Stimulated activated naive CD8-positive, alpha-beta T cell treated with anti-CD3 and anti-CD28 coated beads, Interleukin-15, Interleukin-2, amounts not matched to agents 100 ng/mL and 50 ng/mL, for 24 hours (primary cell): ENCODE results near the gene WDR48.

Experiments used
- H3K27ac Mint-ChIP-seq: one replicate; pipeline ENCODE4 v1.8.0; 2021; ENCODE audit warnings: mild to moderate bottlenecking, mixed read lengths
- H3K27me3 Mint-ChIP-seq: one replicate; pipeline ENCODE4 v1.8.0; 2021; ENCODE audit warnings: mixed read lengths
- H3K36me3 Mint-ChIP-seq: one replicate; pipeline ENCODE4 v1.8.0; 2021; ENCODE audit warnings: low read depth, mixed read lengths
- H3K4me1 Mint-ChIP-seq: one replicate; pipeline ENCODE4 v1.8.0; 2021; ENCODE audit warnings: low read depth, mixed read lengths
- H3K4me3 Mint-ChIP-seq: one replicate; pipeline ENCODE4 v1.8.0; 2021; ENCODE audit warnings: mild to moderate bottlenecking, mixed read lengths
- H3K9me3 Mint-ChIP-seq: one replicate; pipeline ENCODE4 v1.8.0; 2021; ENCODE audit warnings: mixed read lengths

Gene WDR48

DNA sequence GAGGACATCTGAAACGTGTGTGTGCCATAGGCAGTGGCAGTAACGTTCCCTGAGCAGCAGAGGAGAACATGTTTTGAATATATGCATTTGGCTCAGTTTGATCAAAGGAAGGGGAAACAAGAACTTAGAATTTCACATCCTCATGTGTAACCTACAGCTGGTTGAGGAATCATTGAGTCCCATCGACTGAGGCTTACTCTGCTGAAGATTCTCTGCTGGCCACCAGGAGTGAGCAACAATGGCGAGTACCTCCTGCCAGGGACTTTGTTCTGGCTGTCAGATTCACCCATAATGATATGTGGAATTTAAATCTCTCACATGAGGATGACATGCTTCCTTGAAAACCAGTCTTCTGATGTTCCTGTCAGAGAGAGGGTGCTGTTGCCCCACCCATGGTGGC is 34.3 kb downstream of the WDR48 start:
- no peaks in the 10 kb centered on the region for H3K27me3 Mint-ChIP-seq
- H3K4me1 Mint-ChIP-seq = peaks cover 35% of the 10 kb centered on the region
- H3K9me3 Mint-ChIP-seq = no peaks in the 10 kb centered on the region
- no peak overlapping the region for H3K4me3 Mint-ChIP-seq
- peaks cover 58% of the 10 kb centered on the region for H3K36me3 Mint-ChIP-seq
- H3K27ac Mint-ChIP-seq = no peak overlapping the region

DNA sequence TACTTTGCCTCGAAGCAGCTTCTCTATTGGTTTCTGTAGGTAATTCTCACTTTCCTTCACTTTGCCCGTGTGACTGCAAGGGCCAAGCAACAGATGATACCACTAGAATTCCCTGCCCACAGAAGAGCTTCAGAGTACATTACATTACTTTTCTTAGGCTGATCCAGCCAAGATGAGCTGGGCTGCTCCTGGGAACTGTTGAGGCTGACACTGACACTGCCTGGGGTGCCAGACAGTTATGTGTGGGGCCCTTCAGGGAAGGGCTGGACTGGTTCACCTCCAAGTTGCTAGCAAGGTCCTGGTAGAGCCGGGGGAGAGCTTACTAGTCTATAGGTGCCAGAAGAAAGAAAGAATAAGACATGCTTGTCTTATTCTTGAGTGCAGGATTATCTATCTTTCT is 36.6 kb downstream of the WDR48 start:
- H3K27ac Mint-ChIP-seq = no peak overlapping the region
- H3K4me3 Mint-ChIP-seq = no peak overlapping the region
- H3K27me3 Mint-ChIP-seq = no peaks in the 10 kb centered on the region
- no peaks in the 10 kb centered on the region for H3K9me3 Mint-ChIP-seq
- H3K4me1 Mint-ChIP-seq = peaks cover 22% of the 10 kb centered on the region
- H3K36me3 Mint-ChIP-seq = peaks cover 46% of the 10 kb centered on the region

DNA sequence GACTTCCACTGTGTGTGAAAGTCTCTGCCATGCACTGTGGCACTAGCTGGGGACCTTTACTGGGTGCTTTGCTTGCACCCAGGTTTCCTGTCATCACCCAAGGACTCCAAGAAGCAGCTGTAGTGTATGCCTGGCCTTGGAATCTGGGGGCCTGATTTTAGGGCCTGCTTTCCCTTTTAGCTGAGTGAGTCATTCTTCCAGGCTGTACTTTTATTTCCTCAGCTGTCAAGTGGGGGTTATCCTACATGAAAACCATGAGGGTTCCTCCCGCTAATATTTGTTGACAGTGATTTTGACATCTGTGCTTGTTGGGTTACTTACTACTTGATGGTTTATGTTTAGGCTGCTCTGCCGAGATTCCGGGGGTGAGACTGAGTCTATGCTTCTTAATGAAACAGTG is 37.1 kb downstream of the WDR48 start:
- Mint-ChIP-seq H3K4me3 (no peak overlapping the region), H3K27ac (peak overlapping the region; percentile 24), H3K9me3 (no peaks in the 10 kb centered on the region), H3K36me3 (peaks cover 48% of the 10 kb centered on the region), H3K27me3 (no peaks in the 10 kb centered on the region), H3K4me1 (peaks cover 19% of the 10 kb centered on the region)

- Mint-ChIP-seq H3K27me3 (no peaks in the 10 kb centered on the region), H3K27ac (peak overlapping the region; percentile 13), H3K4me3 (peak overlapping the region; percentile 6), H3K4me1 (peaks cover 19% of the 10 kb centered on the region), H3K9me3 (no peaks in the 10 kb centered on the region), H3K36me3 (peaks cover 62% of the 10 kb centered on the region)
Observed at GRCh38 chr3:39090922-39091321, 39.1 kb downstream of the WDR48 start.

DNA sequence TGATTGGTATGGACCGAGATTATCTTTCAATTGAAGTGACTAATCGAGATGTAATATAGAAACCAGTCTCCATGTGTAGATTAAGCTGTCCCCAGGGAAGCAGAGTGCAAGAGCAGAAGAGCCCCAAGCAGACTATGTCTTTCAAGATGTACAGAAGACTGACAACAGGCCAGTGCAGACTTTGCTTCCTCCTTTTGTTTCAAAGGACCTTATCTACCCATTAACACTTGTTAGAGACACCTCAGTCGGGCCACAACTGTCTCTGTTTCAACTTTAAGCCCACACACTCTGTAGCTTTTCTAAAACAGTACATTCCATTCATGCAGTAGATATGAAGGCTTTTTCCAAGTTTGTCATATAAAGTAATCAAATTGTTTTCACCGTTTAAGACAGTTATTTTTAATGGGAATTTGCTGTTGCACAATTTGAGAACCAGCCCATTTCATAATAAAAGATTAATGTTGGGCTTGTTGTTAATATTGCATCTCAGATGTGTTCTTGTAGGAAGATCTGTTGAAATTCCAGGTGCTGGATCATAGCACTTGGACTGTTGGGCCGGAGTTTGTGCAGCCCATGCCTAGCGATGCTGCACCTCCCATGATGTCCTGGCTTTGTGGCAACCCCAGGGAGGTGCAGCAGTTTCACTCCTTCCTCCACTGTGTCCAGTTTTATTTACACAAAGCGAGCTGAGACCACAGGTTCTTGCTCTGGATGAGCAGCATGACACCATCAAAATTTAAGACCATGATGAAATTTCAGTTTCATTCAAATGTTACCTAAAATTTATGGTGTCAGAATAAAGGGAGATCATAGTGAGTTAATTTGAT is 43.2 kb downstream of the WDR48 start:
- Mint-ChIP-seq H3K27me3 (no peaks in the 10 kb centered on the region), H3K36me3 (peaks cover 41% of the 10 kb centered on the region), H3K4me3 (no peak overlapping the region), H3K9me3 (no peaks in the 10 kb centered on the region), H3K4me1 (peaks cover 13% of the 10 kb centered on the region), H3K27ac (peak overlapping the region; percentile 55)

GRCh38 chr3:39095778-39096177 is 44.0 kb downstream of the WDR48 start:
- Mint-ChIP-seq H3K36me3 (peaks cover 35% of the 10 kb centered on the region), H3K27me3 (no peaks in the 10 kb centered on the region), H3K4me3 (no peak overlapping the region), H3K4me1 (peaks cover 9% of the 10 kb centered on the region), H3K9me3 (no peaks in the 10 kb centered on the region), H3K27ac (no peak overlapping the region)

DNA sequence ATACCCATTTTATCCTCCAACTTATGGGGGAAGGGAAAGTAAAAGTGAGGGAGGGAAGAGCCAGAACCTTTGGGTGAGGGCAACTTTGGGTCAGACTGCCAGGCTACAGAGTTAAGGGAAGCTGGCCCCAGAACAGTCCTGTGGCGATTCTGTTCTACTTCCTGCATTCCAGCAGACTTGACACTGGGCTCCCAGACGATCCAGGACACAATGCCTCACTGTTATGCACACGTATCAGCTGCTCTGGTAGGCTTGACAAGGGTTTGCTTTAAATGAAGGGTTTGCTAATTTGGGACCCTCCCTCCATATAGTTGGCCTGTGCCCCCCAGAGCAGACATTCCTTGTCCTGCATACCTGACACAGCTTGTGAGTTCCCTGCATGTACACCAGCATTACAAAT is 45.0 kb downstream of the WDR48 start:
- H3K27ac Mint-ChIP-seq = peak overlapping the region; percentile 49
- no peaks in the 10 kb centered on the region for H3K4me1 Mint-ChIP-seq
- no peaks in the 10 kb centered on the region for H3K9me3 Mint-ChIP-seq
- no peak overlapping the region for H3K4me3 Mint-ChIP-seq
- H3K27me3 Mint-ChIP-seq = no peaks in the 10 kb centered on the region
- peaks cover 35% of the 10 kb centered on the region for H3K36me3 Mint-ChIP-seq

DNA sequence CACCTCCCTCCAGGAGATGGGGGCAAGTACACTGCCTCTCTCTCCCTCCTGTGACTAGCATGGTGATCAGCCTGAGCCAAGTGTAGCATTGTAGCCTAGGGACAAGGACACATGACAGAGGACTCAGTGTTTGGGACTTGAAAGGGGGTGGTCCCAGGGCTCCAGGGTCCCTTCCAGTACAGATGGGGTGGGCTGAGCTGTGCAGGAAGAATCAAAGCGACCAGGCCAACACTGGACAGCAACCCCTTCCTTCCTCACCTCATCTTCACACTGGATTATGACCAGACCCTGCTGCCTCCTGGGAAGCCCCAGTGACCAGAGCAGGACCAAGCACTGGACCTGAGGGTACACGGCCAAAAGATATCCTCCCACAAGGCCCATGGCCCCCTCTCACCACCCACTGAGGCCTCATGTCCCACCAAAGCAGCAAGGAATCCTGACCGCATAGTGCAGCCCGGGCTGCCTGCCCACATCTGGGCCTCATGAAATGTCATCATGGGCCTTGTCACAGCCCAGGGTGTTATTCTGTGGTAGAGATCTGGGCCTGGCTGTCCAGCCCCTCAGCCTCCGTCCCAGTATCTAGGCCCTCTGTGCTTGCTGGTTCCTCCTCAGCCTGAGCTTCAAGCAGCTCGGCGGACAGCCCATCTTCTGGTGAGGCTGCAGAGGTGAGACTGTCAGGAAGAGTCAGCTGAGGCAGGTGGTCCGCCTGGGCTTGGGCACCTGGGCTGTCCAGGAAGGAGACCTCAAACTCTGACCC is 46.1 kb downstream of the WDR48 start:
- H3K9me3 Mint-ChIP-seq = no peaks in the 10 kb centered on the region
- no peaks in the 10 kb centered on the region for H3K4me1 Mint-ChIP-seq
- H3K27ac Mint-ChIP-seq = peak overlapping the region; percentile 49

GRCh38 chr3:39098473-39099000 is 46.7 kb downstream of the WDR48 start:
- Mint-ChIP-seq H3K27me3 (no peaks in the 10 kb centered on the region), H3K9me3 (no peaks in the 10 kb centered on the region), H3K36me3 (peaks cover 28% of the 10 kb centered on the region), H3K27ac (no peak overlapping the region), H3K4me3 (no peak overlapping the region), H3K4me1 (no peaks in the 10 kb centered on the region)

More for the DNA sequence above, 46.1 kb downstream of the WDR48 start:
- Mint-ChIP-seq H3K4me3 (no peak overlapping the region), H3K27me3 (no peaks in the 10 kb centered on the region), H3K36me3 (peaks cover 28% of the 10 kb centered on the region)

GRCh38 chr3:39099242-39099641 is 47.4 kb downstream of the WDR48 start:
- H3K27me3 Mint-ChIP-seq = no peaks in the 10 kb centered on the region
- no peak overlapping the region for H3K4me3 Mint-ChIP-seq
- H3K4me1 Mint-ChIP-seq = no peaks in the 10 kb centered on the region
- no peaks in the 10 kb centered on the region for H3K9me3 Mint-ChIP-seq
- peaks cover 21% of the 10 kb centered on the region for H3K36me3 Mint-ChIP-seq
- no peak overlapping the region for H3K27ac Mint-ChIP-seq

GRCh38 chr3:39099738-39100499 is 48.1 kb downstream of the WDR48 start:
- Mint-ChIP-seq H3K36me3 (peaks cover 16% of the 10 kb centered on the region), H3K4me1 (peaks cover 2% of the 10 kb centered on the region), H3K9me3 (no peaks in the 10 kb centered on the region), H3K27ac (peak overlapping the region; percentile 21), H3K4me3 (no peak overlapping the region), H3K27me3 (no peaks in the 10 kb centered on the region)

DNA sequence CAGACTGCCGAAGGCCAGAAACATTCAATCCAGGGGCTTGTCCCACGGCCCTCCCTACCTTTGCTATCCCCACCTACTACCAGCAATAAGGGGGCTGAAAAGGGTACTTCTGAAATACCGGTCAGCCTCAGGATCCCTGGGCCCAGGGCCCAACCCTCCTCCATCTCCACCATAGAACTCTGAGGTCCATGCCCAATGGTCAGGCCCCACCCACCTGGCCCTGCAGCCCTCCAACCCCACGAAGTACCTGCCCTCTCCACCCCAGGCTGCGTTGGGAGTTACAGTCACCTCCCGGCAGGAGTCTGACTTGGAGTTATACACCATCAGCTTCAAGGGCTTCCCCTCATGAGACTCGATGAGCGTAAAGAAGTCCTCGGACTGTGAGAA is 48.7 kb downstream of the WDR48 start:
- Mint-ChIP-seq H3K4me1 (peaks cover 8% of the 10 kb centered on the region), H3K36me3 (peaks cover 11% of the 10 kb centered on the region), H3K27ac (no peak overlapping the region), H3K9me3 (no peaks in the 10 kb centered on the region), H3K4me3 (no peak overlapping the region), H3K27me3 (no peaks in the 10 kb centered on the region)

DNA sequence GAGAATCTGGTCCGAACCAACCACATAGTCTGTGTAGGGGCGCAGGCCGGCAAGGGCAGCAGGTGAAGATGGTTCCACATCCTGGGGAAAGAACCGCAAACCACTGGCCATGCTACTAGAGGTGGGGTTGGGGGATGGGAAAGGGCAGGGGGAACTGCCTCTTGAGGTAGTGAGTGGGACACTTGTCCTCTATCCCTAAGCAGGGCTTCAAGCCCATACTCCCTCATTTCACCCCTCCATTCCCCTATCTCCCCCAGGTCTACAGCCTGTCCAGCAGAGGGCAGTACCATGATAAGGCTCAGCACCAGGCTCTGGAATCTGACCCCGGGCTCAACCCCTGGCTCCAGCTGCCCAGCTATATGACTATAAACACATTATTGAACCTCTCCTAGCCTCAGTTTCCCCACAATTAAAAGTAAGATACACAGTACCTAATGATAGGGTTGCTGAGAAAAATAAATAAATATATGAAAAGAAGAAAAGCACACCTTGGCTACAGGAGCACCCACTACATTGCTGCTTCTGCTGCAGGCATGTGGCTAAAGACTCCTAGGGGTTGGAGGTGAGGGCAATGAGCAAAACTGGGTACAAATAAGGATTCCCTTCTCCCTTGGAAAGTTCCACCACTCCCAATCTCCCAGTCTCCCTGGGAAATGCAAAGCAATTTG is 49.3 kb downstream of the WDR48 start:
- H3K4me3 Mint-ChIP-seq = no peak overlapping the region
- no peak overlapping the region for H3K27ac Mint-ChIP-seq
- peaks cover 4% of the 10 kb centered on the region for H3K36me3 Mint-ChIP-seq
- peaks cover 15% of the 10 kb centered on the region for H3K4me1 Mint-ChIP-seq
- H3K9me3 Mint-ChIP-seq = no peaks in the 10 kb centered on the region
- H3K27me3 Mint-ChIP-seq = no peaks in the 10 kb centered on the region

DNA sequence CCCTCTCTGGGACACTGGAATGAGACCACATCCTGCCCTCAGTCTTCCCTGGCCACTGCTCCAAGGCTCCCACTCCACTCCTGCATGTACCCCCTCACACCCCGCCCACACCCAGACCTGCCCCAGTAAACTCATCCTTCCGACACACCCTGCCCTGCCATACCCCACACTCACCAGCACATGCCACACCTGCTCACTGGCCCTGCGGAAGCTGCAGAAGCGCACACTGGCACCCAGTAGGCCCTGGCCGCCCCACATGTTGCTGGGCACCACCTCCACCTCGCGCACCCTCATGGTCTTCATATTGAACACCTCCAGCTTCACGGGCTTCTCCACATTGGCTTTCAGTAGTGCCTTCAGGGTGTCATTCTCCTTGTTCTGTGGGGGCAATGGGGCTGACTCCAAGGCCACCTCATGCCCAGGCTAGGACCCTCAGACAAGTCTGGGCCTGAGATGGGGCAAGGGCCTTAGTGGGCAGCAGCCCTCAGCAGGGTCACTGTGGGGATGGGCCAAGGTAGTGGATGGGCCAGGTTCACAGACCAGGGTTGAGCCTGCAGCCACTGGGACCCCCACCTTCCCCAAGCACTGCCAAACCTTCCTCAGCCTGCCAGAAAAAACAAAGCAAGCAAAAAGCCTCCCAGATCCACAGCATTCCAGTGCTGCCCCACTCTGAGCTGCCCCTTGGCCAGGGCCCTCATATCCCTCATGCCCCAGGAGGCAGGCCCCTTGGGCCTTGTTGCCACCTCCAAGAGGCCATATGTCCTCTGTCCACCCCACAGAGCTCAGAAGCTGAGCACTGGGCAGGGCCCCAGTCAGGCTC is 50.9 kb downstream of the WDR48 start:
- no peaks in the 10 kb centered on the region for H3K9me3 Mint-ChIP-seq
- H3K36me3 Mint-ChIP-seq = no peaks in the 10 kb centered on the region
- no peaks in the 10 kb centered on the region for H3K27me3 Mint-ChIP-seq
- peak overlapping the region; percentile 57 for H3K27ac Mint-ChIP-seq
- H3K4me3 Mint-ChIP-seq = no peak overlapping the region
- peaks cover 24% of the 10 kb centered on the region for H3K4me1 Mint-ChIP-seq
